Daoy (cell line): ENCODE results near the gene MAP3K1. TPM values are rescaled to one million over a fixed set of nuclear protein-coding genes. Genes with fewer than 3 reads are reported as not detected.

Experiments used
- DNase-seq: peaks from one replicate; pipeline ENCODE4 v3.0.0-alpha.2; 2015; ENCODE audit warnings: low read depth
- total RNA-seq: library from RNA; depleted of rRNA; stranded (reverse); fragments of >200 nt; shearing (Covaris generic); gene quantifications from 2 replicates; pipeline ENCODE4 v1.2.3, GENCODE V29; 2014

MAP3K1 gene
- total RNA-seq, 1 experiment from 2014 or later: 8.6 TPM

GRCh38 chr5:56845904-56846480 lies 30.6 kb downstream of the MAP3K1 start:
- no peak for DNase-seq

DNA sequence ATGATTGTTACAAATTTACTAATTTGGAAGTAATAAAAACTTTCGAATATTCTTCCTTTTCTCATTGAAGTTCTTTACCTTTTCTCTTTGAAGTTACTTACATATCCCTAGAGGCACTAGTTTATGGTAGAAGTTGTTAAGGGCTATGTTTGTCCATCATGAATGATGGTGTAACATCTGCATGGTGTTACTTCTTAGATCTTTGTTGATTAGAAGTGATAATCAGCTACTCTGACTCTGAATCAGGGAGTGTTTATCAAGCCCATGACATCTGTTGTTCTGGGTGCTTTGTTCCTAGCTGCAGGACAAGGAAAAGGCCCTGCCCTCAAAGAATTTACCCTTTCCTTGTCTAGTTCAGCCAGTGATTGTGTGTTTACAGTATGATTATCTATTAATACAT lies 32.9 kb downstream of the MAP3K1 start:
- DNase-seq: no peak

- no peak for DNase-seq
Observed at GRCh38 chr5:56849671-56850070, 34.3 kb downstream of the MAP3K1 start.

- DNase-seq: no peak
Observed at GRCh38 chr5:56850423-56850822, 35.1 kb downstream of the MAP3K1 start.

GRCh38 chr5:56851258-56851941 lies 36.1 kb downstream of the MAP3K1 start:
- no peak for DNase-seq

DNA sequence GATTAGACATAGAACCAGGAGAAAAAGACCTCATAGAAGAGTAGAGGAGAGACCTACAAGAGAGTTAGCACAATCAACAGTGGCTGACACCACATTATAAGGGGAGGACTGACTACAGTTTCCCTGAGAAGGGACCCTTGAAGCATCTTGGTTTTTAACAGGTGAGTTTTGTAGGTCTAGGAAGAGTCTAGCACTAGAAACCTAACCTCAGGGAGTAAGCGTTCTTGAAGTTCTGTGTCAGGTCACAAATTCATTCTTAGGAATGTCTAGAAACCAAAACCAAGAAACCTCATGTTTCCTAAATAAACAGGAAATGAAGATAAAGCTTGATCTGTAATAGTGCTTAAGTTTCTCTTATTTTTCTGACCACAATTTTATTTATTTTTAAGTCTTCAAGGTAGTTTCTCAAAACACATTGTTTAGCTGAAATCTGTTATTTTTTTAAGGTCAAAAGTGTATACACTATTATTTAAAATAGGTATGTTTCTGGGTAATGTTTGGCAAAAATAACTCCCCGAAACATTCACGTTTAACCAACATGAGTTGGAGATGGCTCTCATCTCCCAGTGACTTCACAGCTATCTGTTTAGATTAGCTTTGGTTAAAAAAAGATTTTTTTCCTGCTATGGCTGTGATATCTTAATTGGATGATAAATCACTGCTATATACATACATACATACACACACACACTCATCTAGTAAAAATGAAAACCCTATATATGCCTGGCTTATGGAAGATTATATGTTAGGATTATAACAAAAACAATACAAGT lies 37.1 kb downstream of the MAP3K1 start:
- no peak for DNase-seq

GRCh38 chr5:56853698-56854097 lies 38.3 kb downstream of the MAP3K1 start:
- no peak for DNase-seq

DNA sequence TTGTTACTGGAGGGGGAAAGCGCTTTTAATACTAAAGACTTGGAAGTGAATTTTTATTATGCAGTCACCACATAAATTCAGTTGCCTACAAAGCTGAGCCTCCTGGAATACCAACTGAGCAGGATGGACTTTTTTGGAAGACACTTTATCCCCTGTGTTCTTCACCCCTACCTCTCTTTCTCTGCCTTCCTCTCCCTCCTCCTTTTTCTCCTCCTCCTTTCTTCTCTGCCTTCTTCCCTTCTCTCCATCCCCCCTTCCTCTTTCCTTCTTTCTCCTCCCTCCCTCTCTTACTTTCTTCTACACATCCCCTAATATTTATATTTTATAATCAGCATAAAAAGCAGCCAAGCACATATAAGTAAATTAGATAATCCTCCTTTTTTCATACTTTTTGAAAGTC lies 39.6 kb downstream of the MAP3K1 start:
- no peak for DNase-seq

GRCh38 chr5:56856541-56857178 lies 41.3 kb downstream of the MAP3K1 start:
- DNase-seq: no peak

- no peak for DNase-seq
Observed at GRCh38 chr5:56858777-56859442, 43.6 kb downstream of the MAP3K1 start.

- no peak for DNase-seq
Observed at GRCh38 chr5:56861893-56862485, 46.6 kb downstream of the MAP3K1 start.

DNA sequence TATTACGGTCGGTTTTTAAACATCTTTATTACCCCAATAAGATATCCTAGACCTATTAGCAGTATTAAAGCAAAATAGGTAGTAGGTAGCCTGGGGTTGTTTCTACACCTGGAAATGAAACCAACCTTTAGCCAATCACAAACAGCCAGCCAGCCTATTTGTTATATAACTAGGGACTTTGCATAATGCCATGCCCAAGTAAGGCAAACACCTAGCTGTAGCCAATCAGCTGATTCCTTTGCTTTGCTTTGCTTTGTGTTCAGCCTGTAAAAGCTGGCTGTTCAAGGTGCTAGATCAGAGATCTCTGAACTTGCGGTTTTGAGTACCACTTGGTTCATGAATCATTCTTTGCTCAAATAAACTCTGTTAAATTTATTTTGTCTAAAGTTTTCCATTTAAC lies 47.6 kb downstream of the MAP3K1 start:
- no peak for DNase-seq

DNA sequence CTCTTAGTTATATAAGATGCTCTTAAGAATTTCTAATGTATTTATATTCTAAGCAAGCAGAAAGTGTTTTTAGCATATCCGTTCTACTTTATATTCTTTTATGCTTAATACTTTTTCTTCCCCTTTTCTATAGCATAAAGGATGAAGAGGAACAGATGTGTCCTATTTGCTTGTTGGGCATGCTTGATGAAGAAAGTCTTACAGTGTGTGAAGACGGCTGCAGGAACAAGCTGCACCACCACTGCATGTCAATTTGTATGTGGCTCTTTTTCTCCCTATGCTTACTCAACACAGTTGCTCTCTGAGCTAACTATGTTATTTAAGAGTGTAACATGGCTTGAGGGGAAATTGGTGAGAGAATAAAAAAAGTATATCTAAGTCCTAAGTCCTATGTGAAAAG lies 56.4 kb downstream of the MAP3K1 start:
- no peak for DNase-seq

- no peak for DNase-seq
Observed at GRCh38 chr5:56873056-56873455, 57.7 kb downstream of the MAP3K1 start.

- no peak for DNase-seq
Observed at GRCh38 chr5:56876327-56876726, 61.0 kb downstream of the MAP3K1 start.

- DNase-seq: no peak
Observed at GRCh38 chr5:56881571-56881970, 66.2 kb downstream of the MAP3K1 start.

DNA sequence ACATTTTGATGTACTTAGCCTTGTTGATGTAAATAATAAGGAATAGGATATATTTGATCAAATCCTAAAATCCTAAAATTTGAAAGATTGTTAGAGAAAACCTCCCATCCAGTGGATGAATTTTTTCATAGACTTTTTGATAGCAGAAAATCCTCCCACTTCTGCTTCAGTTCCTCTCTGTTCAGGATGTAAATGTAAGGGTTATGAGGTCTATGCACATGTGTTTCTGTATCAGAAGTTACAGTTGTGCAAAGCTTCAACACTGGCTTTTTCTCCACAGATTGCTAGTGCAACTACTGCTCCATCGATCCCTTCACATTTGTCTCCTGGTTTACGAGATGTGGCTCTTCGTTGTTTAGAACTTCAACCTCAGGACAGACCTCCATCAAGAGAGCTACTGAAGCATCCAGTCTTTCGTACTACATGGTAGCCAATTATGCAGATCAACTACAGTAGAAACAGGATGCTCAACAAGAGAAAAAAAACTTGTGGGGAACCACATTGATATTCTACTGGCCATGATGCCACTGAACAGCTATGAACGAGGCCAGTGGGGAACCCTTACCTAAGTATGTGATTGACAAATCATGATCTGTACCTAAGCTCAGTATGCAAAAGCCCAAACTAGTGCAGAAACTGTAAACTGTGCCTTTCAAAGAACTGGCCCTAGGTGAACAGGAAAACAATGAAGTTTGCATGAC lies 78.1 kb downstream of the MAP3K1 start:
- DNase-seq: no peak

GRCh38 chr5:56896763-56897162 lies 81.4 kb downstream of the MAP3K1 start:
- no peak for DNase-seq

DNA sequence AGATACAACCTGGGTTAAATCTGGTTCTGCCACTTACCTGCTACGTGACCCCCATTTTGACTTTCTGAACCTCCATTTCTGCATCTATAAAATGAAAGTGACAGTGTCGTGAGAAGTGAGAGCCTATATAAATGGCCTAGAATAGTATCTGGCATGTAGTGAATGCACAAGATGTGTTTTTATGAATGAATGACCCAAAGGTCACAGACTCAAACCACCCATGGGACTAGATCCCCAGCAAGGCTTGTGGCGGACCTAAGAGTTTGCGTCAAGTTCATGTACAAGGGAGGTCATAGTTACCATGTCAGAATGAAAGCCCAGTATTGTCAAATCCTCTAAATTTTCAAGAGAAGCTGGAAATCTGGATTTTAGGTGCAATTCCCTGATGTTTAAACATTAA lies 82.9 kb downstream of the MAP3K1 start:
- DNase-seq: no peak

- peak; percentile 32 for DNase-seq
Observed at GRCh38 chr5:56900395-56900794, 85.0 kb downstream of the MAP3K1 start.
